IMR-90 (cell line): Measurements from ENCODE around the gene PKDCC. TPM values are rescaled to one million over a fixed set of nuclear protein-coding genes. Genes with fewer than 3 reads are reported as not detected.

Experiments
- ATAC-seq: fragments of 200-7000 bp; cut with Tn5 transposase; 2 replicates; pipeline ENCODE4 v1.9.1; 2020; ENCODE audit warnings: low read depth, mild to moderate bottlenecking, moderate library complexity
- BruUV-seq: library from RNA; stranded (reverse); fragments of 400-500 nt; replicated peaks from 2 replicates; lab custom pipeline; 2021; lab: Mats Ljungman, UMichigan
- CTCF ChIA-PET: fragments of 300-600 bp; formaldehyde crosslinking; extraction: SDS; loops from one replicate; lab custom pipeline; 2021; ENCODE audit warnings: antibody characterized with exemption; lab: Yijun Ruan, JAX
- POLR2A ChIA-PET: fragments of 300-600 bp; sonication (Branson Sonifier 250); formaldehyde crosslinking; loops from one replicate; lab custom pipeline; 2022; ENCODE audit warnings: antibody characterized with exemption; ENCODE audit not compliant: unreplicated experiment; lab: Charles Lee
- DNase-seq: peaks from one replicate; pipeline ENCODE4 v3.0.0; 2013
- H2AFZ ChIP-seq: replicated peaks from 2 replicates; pipeline ENCODE3; 2013; ENCODE audit warnings: low read length, mild to moderate bottlenecking; ENCODE audit not compliant: poor library complexity
- H2AK5ac ChIP-seq: 2 replicates; pipeline ENCODE4 v1.6.1; 2013; ENCODE audit warnings: low read depth, low read length, inconsistent platforms
- H2AK9ac ChIP-seq: replicated peaks from 2 replicates; pipeline ENCODE3; 2013; ENCODE audit warnings: mild to moderate bottlenecking, low read depth, low read length, moderate library complexity; ENCODE audit not compliant: poor library complexity
- H2BK120ac ChIP-seq: 2 replicates; pipeline ENCODE4 v1.6.1; 2013; ENCODE audit warnings: low read depth, low read length, inconsistent platforms
- H2BK15ac ChIP-seq: 3 replicates; pipeline ENCODE4 v1.6.1; 2013; ENCODE audit warnings: low read depth, low read length, inconsistent platforms
- H2BK20ac ChIP-seq: 2 replicates; pipeline ENCODE4 v1.6.1; 2013; ENCODE audit warnings: low read depth, mild to moderate bottlenecking, inconsistent platforms, low read length, moderate library complexity
- H2BK5ac ChIP-seq: 2 replicates; pipeline ENCODE4 v1.6.1; 2013; ENCODE audit warnings: mild to moderate bottlenecking, low read depth, low read length, inconsistent platforms; ENCODE audit not compliant: poor library complexity, severe bottlenecking
- H3K14ac ChIP-seq: replicated peaks from 2 replicates; pipeline ENCODE4 v1.6.1; 2013; ENCODE audit warnings: low read depth, low read length, inconsistent platforms
- H3K18ac ChIP-seq: 2 replicates; pipeline ENCODE4 v1.6.1; 2013; ENCODE audit warnings: low read depth, low read length, control low read depth
- H3K23ac ChIP-seq: 2 replicates; pipeline ENCODE4 v1.6.1; 2013; ENCODE audit warnings: low read depth, low read length, inconsistent platforms
- H3K27ac ChIP-seq: 2 replicates; pipeline ENCODE4 v1.5.1; 2013; ENCODE audit warnings: mild to moderate bottlenecking, control low read depth, low read length; ENCODE audit not compliant: insufficient read depth
- H3K27me3 ChIP-seq: 2 replicates; pipeline ENCODE4 v1.6.1; 2013; ENCODE audit warnings: low read length; ENCODE audit not compliant: control insufficient read depth, insufficient read depth
- H3K36me3 ChIP-seq: 2 replicates; pipeline ENCODE4 v1.6.1; 2013; ENCODE audit warnings: low read length, mixed read lengths; ENCODE audit not compliant: control insufficient read depth, insufficient read depth
- H3K4ac ChIP-seq: 2 replicates; pipeline ENCODE4 v1.6.1; 2013; ENCODE audit warnings: low read depth, low read length, inconsistent platforms
- H3K4me1 ChIP-seq: 2 replicates; pipeline ENCODE4 v1.6.1; 2013; ENCODE audit warnings: low read length, mixed read lengths; ENCODE audit not compliant: control insufficient read depth, insufficient read depth
- H3K4me2 ChIP-seq: 2 replicates; pipeline ENCODE4 v1.6.1; 2013; ENCODE audit warnings: low read depth, mild to moderate bottlenecking, control low read depth, low read length, moderate library complexity
- H3K4me3 ChIP-seq: 2 replicates; pipeline ENCODE4 v1.5.1; 2013; ENCODE audit warnings: low read depth, mild to moderate bottlenecking, control low read depth, low read length, moderate library complexity; ENCODE audit not compliant: insufficient read depth
- H3K56ac ChIP-seq: 2 replicates; pipeline ENCODE4 v1.6.1; 2013; ENCODE audit warnings: low read length, inconsistent platforms; ENCODE audit not compliant: insufficient read depth; ENCODE audit errors: extremely low read depth
- H3K79me1 ChIP-seq, 2 experiments: 2 replicates each; pipeline ENCODE4 v1.6.1; 2013; ENCODE audit warnings: low read length in 2 of 2, inconsistent platforms in 1 of 2, low read depth in 1 of 2
- H3K9ac ChIP-seq: 2 replicates; pipeline ENCODE4 v1.6.1; 2013; ENCODE audit warnings: low read depth, low read length, control low read depth
- H3K9me1 ChIP-seq: 2 replicates; pipeline ENCODE4 v1.6.1; 2013; ENCODE audit warnings: low read length, inconsistent platforms; ENCODE audit not compliant: insufficient read depth
- H3K9me3 ChIP-seq: 2 replicates; pipeline ENCODE4 v1.6.1; 2013; ENCODE audit warnings: low read length; ENCODE audit not compliant: control insufficient read depth, insufficient read depth
- H4K20me1 ChIP-seq: 2 replicates; pipeline ENCODE4 v1.6.1; 2013; ENCODE audit warnings: low read length, inconsistent platforms; ENCODE audit not compliant: insufficient read depth
- H4K5ac ChIP-seq: 2 replicates; pipeline ENCODE4 v1.6.1; 2013; ENCODE audit warnings: mild to moderate bottlenecking, low read depth, low read length, control low read depth
- H4K8ac ChIP-seq, 2 experiments: 2 replicates each; pipeline ENCODE4 v1.6.1; 2013; ENCODE audit warnings: low read depth in 2 of 2, low read length in 2 of 2, control low read depth in 1 of 2, inconsistent platforms in 1 of 2
- H4K91ac ChIP-seq: 2 replicates; pipeline ENCODE4 v1.6.1; 2013; ENCODE audit warnings: low read depth, low read length, inconsistent platforms; ENCODE audit not compliant: insufficient read depth
- BHLHE40 ChIP-seq: fragments of 150-350 bp; IDR thresholded peaks from 2 replicates; pipeline ENCODE4 v1.6.1; 2016; ENCODE audit warnings: mild to moderate bottlenecking, low read depth, low read length
- CEBPB ChIP-seq: IDR thresholded peaks from 2 replicates; pipeline ENCODE4 v1.6.1; 2012; ENCODE audit warnings: low read depth, low read length, improper control_type of control experiment
- CHD1 ChIP-seq: IDR thresholded peaks from 2 replicates; pipeline ENCODE4 v1.6.1; 2012; ENCODE audit warnings: low read depth, low read length, improper control_type of control experiment
- FOS ChIP-seq: fragments of 150-350 bp; IDR thresholded peaks from 2 replicates; pipeline ENCODE4 v1.6.1; 2016; ENCODE audit warnings: low read depth, low read length
- MAFK ChIP-seq: IDR thresholded peaks from 2 replicates; pipeline ENCODE4 v1.6.1; 2012; ENCODE audit warnings: low read depth, low read length, improper control_type of control experiment
- MAZ ChIP-seq: IDR thresholded peaks from 2 replicates; pipeline ENCODE4 v1.6.1; 2012; ENCODE audit warnings: low read depth, mild to moderate bottlenecking, low read length, improper control_type of control experiment, moderate library complexity, borderline replicate concordance
- MXI1 ChIP-seq: IDR thresholded peaks from 2 replicates; pipeline ENCODE4 v1.6.1; 2012; ENCODE audit warnings: low read depth, mild to moderate bottlenecking, low read length, moderate library complexity, borderline replicate concordance
- NFE2L2 ChIP-seq: fragments of 150-350 bp; IDR thresholded peaks from 2 replicates; pipeline ENCODE4 v1.6.1; 2016; ENCODE audit warnings: low read depth, mild to moderate bottlenecking, low read length
- POLR2A ChIP-seq: IDR thresholded peaks from 2 replicates; pipeline ENCODE4 v1.6.1; 2012; ENCODE audit warnings: mild to moderate bottlenecking, low read depth, low read length
- RAD21 ChIP-seq: IDR thresholded peaks from 2 replicates; pipeline ENCODE4 v1.6.1; 2012; ENCODE audit warnings: low read length, improper control_type of control experiment
- RCOR1 ChIP-seq: IDR thresholded peaks from 2 replicates; pipeline ENCODE4 v1.6.1; 2012; ENCODE audit warnings: mild to moderate bottlenecking, low read length, improper control_type of control experiment; ENCODE audit not compliant: insufficient replicate concordance
- RFX5 ChIP-seq: IDR thresholded peaks from 2 replicates; pipeline ENCODE4 v1.8.0; 2012; ENCODE audit warnings: low read depth, mild to moderate bottlenecking, low read length, moderate library complexity
- SMC3 ChIP-seq: fragments of 150-350 bp; IDR thresholded peaks from 2 replicates; pipeline ENCODE4 v1.6.1; 2016; ENCODE audit warnings: low read depth, mild to moderate bottlenecking, antibody characterized with exemption, low read length, moderate library complexity
- WGBS, 2 experiments: methylation state at CpG; one replicate each; pipeline versions ENCODE4 v1.1.5 to v1.1.7; 2013; ENCODE audit warnings: missing lambda C conversion rate in 2 of 2; ENCODE audit not compliant: insufficient read length in 1 of 2; ENCODE audit errors: extremely low coverage in 2 of 2; 5-methylcytosine and 5-hydroxymethylcytosine counted together
- dilution Hi-C: fragments of 300-500 bp; cut with HindIII; formaldehyde crosslinking; loops from one replicate; pipeline ENCODE4 v1.14.3; 2018; ENCODE audit warnings: low sequenced_read_pairs; ENCODE audit not compliant: unreplicated experiment
- in situ Hi-C: fragments of 300-500 bp; cut with MboI; formaldehyde crosslinking; loops from 3 replicates; pipeline ENCODE4 v1.14.3; 2019; ENCODE audit warnings: low sequenced_read_pairs, inconsistent platforms, mixed read lengths
- intact Hi-C: fragments of 100-400 bp; cut with micrococcal nuclease; formaldehyde crosslinking; loops from 2 replicates; pipeline ENCODE4 v1.10.0; 2022
- polyA plus RNA-seq, 3 experiments: library from polyadenylated mRNA; depleted of rRNA; stranded (reverse); fragments of >200 nt; gene quantifications; 2 replicates each; pipeline ENCODE4 v1.2.3, GENCODE V29; 2012; ENCODE audit warnings: low replicate concordance in 1 of 3
- total RNA-seq: library from RNA; depleted of rRNA; stranded (reverse); fragments of >200 nt; gene quantifications from 2 replicates; pipeline ENCODE4 v1.2.3, GENCODE V29; 2012
- TF ChIP-seq, protein P1 (sequence below): conservative IDR thresholded peaks from 2 replicates; pipeline ENCODE4 v1.5.1; 2012; ENCODE audit warnings: mild to moderate bottlenecking, low read depth, low read length, improper control_type of control experiment
- TF ChIP-seq, protein P2 (sequence below): fragments of 150-350 bp; IDR thresholded peaks from 2 replicates; pipeline ENCODE4 v1.6.1; 2016; ENCODE audit warnings: low read depth, mild to moderate bottlenecking, low read length, moderate library complexity, borderline replicate concordance

Gene PKDCC
- total and polyA plus RNA-seq, 2 of the 4 experiments (the other 2 are of a cell fraction), result 55.6 to 95.7 TPM

DNA sequence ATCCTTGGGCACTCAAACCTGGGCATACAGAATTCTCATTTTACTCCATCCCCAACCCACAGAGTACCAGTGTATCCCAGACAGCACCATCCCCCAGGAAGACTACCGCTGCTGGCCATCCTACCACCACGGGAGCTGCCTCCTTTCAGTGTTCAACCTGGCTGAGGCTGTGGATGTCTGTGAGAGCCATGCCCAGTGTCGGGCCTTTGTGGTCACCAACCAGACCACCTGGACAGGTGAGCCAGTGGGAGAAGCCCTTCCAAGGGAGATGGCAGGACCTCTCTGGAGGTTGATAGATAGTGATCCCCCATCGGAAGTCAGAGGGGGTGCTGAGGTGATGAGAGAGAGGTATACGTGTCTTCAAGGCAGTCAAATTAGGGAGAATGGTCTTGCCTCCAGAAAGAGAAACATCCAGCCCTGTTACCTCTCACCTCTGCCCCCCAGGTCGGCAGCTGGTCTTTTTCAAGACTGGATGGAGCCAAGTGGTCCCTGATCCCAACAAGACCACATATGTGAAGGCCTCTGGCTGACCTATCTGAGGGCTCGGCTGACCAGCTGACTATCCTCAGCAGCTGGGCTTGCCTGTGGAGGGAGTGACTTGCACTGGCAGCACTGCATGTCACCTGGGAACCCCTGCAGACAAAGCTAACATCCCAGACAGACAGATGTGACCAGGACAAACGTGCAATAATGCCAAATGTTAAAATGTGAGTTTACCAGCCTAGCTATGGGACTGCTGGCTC lies 9.5 kb downstream of the PKDCC start:
- H2BK15ac ChIP-seq, result no peak overlapping the region
- no peak overlapping the region for H2AK9ac ChIP-seq
- H4K91ac ChIP-seq, result no peak overlapping the region
- no peak overlapping the region for H2BK120ac ChIP-seq
- H3K14ac ChIP-seq, result no peak overlapping the region
- ChIA-PET POLR2A (no interaction called here), CTCF (no interaction called here)
- H2AK5ac ChIP-seq, result peak overlapping the region; percentile 23; the same call in 1 of the 2 replicates
- TSS peak; percentile 80 for BruUV-seq
- peaks cover 28 to 66% of the 10 kb centered on the region in 2 experiments for H3K79me1 ChIP-seq
- H3K4me2 ChIP-seq, result no peak overlapping the region
- H3K9me1 ChIP-seq, result peaks cover 49% of the 10 kb centered on the region
- WGBS, 2 experiments, result 87% methylated on average over 3 of the region's 8 CpGs; no CpG with 5 or more reads in 1 of the 2 experiments
- no peak overlapping the region for H3K9ac ChIP-seq
- H2AFZ ChIP-seq, result no peak overlapping the region
- ATAC-seq (no peak), DNase-seq (no peak)
- peaks cover 49% of the 10 kb centered on the region for H3K4me1 ChIP-seq
- no peaks in the 10 kb centered on the region for H3K9me3 ChIP-seq
- no peak overlapping the region for H3K4ac ChIP-seq
- H4K20me1 ChIP-seq, result peaks cover 23% of the 10 kb centered on the region; the same call in 1 of the 2 replicates
- in situ Hi-C loops, result no loop called here
- no peak overlapping the region for H3K23ac ChIP-seq
- H3K27me3 ChIP-seq, result no peaks in the 10 kb centered on the region
- dilution Hi-C loops, result no loop called here
- intact Hi-C loops, result no loop called here
- H3K36me3 ChIP-seq, result peaks cover 74% of the 10 kb centered on the region
- H3K18ac ChIP-seq, result no peak overlapping the region
- H3K27ac ChIP-seq, result peak overlapping the region; percentile 20; the same call in 1 of the 2 replicates
- no peak overlapping the region for H4K8ac ChIP-seq
- no peak overlapping the region for H3K56ac ChIP-seq
- H3K4me3 ChIP-seq, result no peak overlapping the region
- H4K5ac ChIP-seq, result no peak overlapping the region
- H2BK5ac ChIP-seq, result no peak overlapping the region
- no peak overlapping the region for H2BK20ac ChIP-seq
- no peak for TF ChIP-seq BHLHE40
- TF ChIP-seq FOS, result no peak
- no peak for TF ChIP-seq POLR2A
- no peak for TF ChIP-seq SMC3
- TF ChIP-seq RFX5, result no peak
- no peak for TF ChIP-seq RCOR1
- TF ChIP-seq NFE2L2, result no peak
- no peak for TF ChIP-seq CHD1
- no peak for TF ChIP-seq MXI1
- TF ChIP-seq MAFK, result no peak
- no peak for TF ChIP-seq CEBPB
- TF ChIP-seq RAD21, result no peak
- TF ChIP-seq, protein P1, sequence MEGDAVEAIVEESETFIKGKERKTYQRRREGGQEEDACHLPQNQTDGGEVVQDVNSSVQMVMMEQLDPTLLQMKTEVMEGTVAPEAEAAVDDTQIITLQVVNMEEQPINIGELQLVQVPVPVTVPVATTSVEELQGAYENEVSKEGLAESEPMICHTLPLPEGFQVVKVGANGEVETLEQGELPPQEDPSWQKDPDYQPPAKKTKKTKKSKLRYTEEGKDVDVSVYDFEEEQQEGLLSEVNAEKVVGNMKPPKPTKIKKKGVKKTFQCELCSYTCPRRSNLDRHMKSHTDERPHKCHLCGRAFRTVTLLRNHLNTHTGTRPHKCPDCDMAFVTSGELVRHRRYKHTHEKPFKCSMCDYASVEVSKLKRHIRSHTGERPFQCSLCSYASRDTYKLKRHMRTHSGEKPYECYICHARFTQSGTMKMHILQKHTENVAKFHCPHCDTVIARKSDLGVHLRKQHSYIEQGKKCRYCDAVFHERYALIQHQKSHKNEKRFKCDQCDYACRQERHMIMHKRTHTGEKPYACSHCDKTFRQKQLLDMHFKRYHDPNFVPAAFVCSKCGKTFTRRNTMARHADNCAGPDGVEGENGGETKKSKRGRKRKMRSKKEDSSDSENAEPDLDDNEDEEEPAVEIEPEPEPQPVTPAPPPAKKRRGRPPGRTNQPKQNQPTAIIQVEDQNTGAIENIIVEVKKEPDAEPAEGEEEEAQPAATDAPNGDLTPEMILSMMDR, result no peak
- TF ChIP-seq MAZ, result no peak
- TF ChIP-seq, protein P2, sequence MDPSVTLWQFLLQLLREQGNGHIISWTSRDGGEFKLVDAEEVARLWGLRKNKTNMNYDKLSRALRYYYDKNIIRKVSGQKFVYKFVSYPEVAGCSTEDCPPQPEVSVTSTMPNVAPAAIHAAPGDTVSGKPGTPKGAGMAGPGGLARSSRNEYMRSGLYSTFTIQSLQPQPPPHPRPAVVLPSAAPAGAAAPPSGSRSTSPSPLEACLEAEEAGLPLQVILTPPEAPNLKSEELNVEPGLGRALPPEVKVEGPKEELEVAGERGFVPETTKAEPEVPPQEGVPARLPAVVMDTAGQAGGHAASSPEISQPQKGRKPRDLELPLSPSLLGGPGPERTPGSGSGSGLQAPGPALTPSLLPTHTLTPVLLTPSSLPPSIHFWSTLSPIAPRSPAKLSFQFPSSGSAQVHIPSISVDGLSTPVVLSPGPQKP, result no peak
